ENCODE results near the gene FNDC11.

- no peak for TF ChIP-seq CTCF (IDR thresholded peaks at IDR 0.05)
- TF ChIP-seq POLR2A (IDR thresholded peaks at IDR 0.05) = no peak
These were observed 12.6 kb downstream of the FNDC11 start for GRCh38 chr20:63566395-63567135.

Data from transverse colon (tissue), 3 donors.